GM18861 (cell line): ENCODE results near the gene TBC1D4.

Source experiments
- ATAC-seq: cut with Tn5 transposase; IDR thresholded peaks from one replicate; pipeline ENCODE4 v1.9.1; 2021; ENCODE audit not compliant: unreplicated experiment

The TBC1D4 gene

GRCh38 chr13:75489502-75490263 is 7.7 kb upstream of the TBC1D4 start:
- peak; percentile 89 for ATAC-seq

DNA sequence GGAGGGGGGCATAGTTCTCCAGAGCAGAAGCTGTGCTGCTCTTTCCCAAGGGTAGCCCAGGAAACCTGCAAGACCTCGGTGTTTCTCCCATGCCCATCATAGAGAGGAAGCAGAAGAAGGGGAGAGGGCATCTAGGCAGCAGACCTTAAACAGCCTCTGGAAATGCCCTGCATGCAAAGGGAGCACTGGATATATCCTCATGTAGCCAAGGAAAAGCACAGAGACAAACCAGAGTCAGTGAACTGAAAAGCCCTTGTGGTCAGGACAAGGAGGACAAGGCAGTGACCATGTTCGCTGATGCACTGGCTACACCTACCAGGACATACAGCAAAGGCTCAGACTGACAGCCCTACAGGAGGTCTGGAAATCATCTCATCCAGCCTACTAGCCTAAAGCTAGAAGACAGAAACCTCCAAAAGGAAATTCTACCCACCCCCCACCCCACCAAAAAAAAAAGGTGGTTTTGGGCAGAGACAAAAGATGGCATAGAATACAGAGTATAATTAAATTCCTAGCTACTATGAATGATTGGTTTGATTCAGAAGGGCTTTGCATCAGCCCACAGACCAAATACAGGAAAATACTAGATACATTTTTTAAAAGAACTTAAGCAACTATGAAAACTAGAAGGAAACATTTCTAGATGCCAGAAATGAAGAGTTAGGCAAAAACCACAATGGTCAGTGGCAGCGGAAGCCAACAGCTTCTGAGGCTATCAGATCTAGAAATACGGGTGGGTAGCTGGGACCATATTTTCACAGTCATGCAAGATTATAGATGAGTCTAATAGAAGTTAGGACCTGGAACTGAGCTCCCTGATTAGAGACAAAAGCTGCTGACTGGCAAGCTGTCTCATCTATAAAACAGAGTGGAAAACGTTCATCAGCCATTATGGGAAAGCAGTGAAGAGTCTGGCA is 4.4 kb upstream of the TBC1D4 start:
- ATAC-seq = no peak

DNA sequence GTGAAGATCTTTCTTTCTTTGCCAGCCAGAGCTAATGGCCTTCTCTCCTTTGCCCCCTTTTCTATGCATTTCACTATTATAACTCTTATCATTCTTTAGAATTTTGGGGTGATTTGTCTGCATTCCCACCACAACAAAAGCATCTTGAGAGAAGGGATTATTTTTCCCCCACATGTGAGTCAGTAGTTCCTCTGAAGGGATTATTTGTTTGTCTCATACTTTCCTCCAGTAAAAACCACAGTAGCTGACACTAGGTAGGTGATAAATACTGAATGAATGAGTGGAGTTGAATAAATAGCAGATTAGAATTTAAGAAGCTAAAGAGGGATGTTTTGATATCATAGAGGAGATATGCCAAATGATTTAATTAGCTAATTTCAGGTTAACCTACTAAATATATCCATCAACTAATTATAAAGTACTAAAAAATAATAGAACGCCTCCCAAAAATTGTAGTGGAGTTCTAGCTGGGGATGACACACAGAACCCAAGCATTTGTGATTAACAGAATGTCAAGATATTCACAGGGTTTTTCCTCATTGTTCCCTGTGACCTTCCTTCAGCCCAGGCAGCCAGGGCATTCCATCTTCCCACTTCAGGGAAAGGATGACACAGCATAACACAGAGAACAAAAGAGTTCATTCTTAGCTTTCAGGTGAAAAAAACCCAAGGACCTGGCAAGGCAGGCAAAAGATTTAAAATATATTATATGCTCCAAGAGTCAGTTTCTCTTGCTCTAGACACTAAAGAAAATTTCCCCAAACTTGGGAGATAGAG is 3.5 kb upstream of the TBC1D4 start:
- ATAC-seq = no peak

GRCh38 chr13:75482820-75483079 is 781 bp upstream of the TBC1D4 start:
- ATAC-seq = no peak

DNA sequence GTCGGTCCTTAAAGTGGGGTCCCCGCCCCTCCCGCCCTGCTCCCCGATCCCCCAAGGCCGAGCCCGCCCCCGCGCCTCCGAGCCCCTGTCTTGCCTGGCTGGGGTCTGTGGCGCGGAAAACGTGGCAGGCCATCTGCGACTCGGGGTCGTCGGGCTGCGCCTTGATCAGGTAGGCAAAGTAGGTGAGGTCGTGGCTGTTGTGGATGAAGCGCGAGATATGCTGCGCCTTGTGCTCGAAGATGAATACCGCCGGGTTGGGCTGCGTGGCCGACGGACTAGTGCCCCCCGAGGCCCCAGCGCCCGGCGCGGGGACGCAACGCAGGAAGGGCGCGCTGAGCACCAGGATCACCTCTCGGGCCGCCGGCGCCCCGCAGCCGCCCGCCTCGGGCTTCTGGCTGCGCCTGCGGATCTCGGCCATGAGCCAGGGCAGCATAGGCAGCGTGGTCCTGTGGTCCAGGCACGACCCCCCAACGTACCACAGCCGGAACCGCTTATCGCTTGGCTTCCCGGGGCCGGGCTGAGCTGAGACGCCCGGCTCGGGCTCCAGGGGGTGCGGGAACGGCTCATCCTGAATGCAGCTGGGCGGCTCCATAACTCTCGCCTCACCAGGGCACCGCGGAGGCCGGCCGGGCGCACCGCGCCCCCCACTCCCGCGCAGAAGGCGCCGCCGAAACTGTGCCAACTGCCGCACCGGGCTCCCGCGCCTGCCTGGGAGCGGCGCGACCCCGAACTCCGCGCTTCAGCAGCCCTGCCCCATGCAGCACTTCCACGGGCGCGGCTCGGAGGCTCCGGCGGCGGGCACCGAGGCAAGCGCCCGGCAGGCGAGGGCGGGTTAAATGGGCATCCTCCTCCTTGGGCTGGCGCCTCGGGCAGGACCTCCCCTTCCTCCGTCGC is 546 bp downstream of the TBC1D4 start:
- ATAC-seq = peak; percentile 29

DNA sequence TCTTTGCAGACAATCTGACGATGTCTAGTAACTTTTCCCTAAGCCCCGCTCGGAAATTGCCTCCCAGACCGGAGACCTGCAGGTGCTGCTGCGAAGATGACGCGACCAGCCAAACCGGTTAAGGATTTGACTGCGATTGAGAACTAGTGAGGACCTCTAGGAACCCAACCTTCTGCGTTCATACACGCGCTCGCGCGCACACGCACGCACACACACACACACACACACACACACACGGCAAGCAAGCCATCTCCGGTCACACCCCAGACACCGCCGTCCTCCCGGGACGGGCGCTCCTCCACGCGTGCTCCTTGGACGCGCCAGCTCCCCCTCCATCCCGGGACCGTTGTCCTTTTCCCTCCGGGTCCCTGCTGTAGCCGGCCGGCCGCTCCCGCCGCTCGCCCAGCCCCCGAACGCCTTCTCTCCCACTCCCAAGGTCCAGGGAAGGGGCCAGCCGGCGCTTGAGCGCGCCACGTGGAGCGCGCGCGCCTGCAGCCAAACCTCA is 1.2 kb downstream of the TBC1D4 start:
- no peak for ATAC-seq

GRCh38 chr13:75479102-75479740 is 2.7 kb downstream of the TBC1D4 start:
- ATAC-seq = no peak

DNA sequence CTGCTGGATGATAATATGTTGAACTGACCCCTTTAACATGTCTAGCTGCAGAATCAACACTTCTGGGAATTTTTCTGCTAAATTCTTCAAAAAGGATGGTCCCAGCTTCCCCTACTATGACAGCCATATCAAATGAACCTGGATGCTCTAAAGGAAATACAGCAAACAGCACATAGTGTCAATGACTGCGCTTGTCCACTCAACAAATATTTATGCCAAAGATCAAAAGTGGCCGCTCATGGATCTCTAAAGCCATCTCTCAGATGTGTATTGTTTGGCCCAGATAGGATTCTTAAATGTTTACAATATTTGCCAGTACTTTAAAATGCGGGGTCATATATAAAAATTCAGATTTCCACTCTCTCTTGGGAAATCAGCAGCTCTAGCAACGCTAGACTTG is 3.3 kb downstream of the TBC1D4 start:
- no peak for ATAC-seq

DNA sequence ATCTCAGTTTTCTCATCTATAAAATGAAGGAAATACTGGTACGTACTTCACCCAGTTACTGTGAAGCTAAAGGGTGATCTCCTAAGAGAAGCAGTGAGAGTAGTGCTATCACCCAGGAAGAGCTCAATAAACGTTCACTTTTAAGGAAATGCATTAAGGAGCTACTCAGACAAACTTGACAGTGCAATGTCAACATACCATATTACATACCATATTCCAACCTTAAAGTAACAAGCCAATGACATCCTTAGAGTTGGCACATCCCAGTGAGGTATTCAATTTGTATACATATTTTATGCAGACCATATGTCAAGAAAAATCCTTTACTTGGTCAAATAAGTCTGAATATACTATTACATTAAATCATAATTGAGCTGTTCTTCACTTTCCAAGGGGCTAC is 7.0 kb downstream of the TBC1D4 start:
- no peak for ATAC-seq

GRCh38 chr13:75473468-75473867 is 8.5 kb downstream of the TBC1D4 start:
- ATAC-seq = no peak

GRCh38 chr13:75470676-75471075 is 11.3 kb downstream of the TBC1D4 start:
- no peak for ATAC-seq

- ATAC-seq = no peak
These were observed 12.9 kb downstream of the TBC1D4 start for GRCh38 chr13:75469047-75469446.

GRCh38 chr13:75468602-75469001 is 13.4 kb downstream of the TBC1D4 start:
- ATAC-seq = no peak

DNA sequence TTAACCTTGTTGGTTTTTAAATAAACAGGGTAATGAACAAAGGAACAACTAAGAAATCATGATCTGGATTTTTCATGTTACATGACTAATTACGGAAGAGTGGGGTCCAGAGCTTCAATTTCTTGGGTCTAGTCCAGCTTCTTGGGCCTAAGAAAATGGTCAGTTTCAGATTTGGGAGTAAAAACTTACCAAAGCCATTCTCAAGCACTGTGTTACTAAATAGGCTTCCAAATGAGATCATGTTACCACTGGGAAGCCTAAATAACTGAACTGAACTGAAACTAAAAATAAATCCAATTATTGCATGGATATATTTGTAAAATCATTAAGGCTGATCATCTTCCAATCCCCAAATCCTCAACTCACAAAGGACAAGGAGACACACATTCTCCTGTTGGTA is 13.9 kb downstream of the TBC1D4 start:
- ATAC-seq = no peak

GRCh38 chr13:75467040-75467728 is 14.8 kb downstream of the TBC1D4 start:
- no peak for ATAC-seq

DNA sequence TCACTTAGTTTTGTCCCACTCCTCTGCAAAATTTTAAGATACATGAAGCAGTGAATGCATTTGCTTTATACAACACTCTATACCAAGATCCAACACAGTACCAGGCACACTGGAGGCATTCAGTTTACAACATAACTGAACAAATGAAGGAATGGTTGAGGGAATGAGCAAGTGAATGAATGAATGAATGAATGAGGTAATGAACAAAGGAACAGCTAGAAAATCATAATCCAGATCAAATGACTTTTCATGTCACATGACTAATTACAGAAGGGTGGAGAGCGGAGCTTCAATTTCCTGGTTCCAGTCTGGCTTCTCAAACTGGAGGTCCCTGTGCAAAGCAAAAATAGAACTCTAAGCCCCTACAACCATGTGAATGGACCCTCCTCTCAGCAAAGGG is 16.7 kb downstream of the TBC1D4 start:
- no peak for ATAC-seq

GRCh38 chr13:75461314-75461713 is 20.7 kb downstream of the TBC1D4 start:
- no peak for ATAC-seq

DNA sequence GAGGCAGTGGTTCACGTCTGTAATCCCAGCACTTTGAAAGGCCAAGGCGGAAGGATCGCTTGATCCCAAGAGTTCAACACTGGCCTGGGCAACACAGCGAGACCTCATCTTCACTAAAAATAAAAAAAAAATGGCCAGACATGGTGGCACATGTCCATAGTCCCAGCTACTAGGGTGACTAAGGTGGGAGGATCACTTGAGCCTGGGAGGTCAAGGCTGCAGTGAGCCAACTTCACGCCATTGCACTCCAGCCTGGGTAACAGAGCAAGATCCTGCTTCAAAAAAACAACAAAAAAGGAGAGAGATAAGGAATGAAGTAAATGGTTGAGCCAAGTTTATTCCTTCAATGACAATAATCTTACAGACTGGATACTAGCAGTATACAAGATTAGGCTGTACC is 21.3 kb downstream of the TBC1D4 start:
- ATAC-seq = no peak

GRCh38 chr13:75458696-75459422 is 23.1 kb downstream of the TBC1D4 start:
- peak; percentile 97 for ATAC-seq
